Measurements from ENCODE around the gene TMEM240.

DNA sequence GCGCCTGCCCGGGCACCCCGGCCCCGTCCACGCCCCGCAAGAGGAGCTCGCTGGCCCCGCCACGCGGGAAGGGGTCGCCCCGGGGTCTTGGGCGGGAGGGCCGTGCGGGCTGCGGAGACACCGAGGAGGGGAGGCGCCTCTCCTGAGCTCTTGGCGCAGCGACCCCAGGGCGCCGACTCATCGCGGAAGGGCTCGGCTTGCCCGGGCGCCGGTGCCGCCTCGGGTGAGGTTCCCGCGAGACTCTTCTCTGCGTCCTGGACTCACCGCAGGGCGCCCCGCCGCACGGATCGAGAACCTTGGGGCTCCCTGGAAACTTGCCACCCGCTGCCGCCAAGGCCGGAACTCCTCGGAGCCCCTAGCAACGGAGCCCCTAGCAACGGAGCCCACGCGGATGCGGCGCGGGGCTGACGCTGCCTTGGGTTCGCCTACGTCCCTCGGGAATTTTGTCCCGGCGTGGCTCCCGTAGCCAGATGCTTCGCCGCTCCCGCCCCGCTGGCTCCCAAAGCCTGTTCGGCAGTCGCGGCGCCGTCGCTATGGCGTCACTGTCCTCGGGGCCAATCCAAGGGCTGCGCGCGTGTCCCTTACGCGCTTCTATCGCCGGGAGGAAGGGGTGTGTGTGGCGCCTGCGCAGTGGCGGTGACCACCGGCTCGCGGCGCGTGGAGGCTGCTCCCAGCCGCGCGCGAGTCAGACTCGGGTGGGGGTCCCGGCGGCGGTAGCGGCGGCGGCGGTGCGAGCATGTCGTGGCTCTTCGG, 28.7 kb downstream of the TMEM240 start, which contains the start of gene ATAD3A:
- TF ChIP-seq, protein P1, sequence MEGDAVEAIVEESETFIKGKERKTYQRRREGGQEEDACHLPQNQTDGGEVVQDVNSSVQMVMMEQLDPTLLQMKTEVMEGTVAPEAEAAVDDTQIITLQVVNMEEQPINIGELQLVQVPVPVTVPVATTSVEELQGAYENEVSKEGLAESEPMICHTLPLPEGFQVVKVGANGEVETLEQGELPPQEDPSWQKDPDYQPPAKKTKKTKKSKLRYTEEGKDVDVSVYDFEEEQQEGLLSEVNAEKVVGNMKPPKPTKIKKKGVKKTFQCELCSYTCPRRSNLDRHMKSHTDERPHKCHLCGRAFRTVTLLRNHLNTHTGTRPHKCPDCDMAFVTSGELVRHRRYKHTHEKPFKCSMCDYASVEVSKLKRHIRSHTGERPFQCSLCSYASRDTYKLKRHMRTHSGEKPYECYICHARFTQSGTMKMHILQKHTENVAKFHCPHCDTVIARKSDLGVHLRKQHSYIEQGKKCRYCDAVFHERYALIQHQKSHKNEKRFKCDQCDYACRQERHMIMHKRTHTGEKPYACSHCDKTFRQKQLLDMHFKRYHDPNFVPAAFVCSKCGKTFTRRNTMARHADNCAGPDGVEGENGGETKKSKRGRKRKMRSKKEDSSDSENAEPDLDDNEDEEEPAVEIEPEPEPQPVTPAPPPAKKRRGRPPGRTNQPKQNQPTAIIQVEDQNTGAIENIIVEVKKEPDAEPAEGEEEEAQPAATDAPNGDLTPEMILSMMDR (IDR thresholded peaks at IDR 0.05): no peak
- no peak for TF ChIP-seq ZBTB21 (CRISPR knock-in tag; IDR thresholded peaks at IDR 0.05; ENCODE audit: borderline replicate concordance)
- no peak for TF ChIP-seq JUN (CRISPR knock-in tag; IDR thresholded peaks at IDR 0.05)
- no peak for TF ChIP-seq RELA (CRISPR knock-in tag; IDR thresholded peaks at IDR 0.05; ENCODE audit: borderline replicate concordance)
- peak; percentile 89 for TF ChIP-seq TEAD1 (CRISPR knock-in tag; IDR thresholded peaks at IDR 0.05)
- peak; percentile 95 for TF ChIP-seq FOXK1 (CRISPR knock-in tag; IDR thresholded peaks at IDR 0.05)
